ENCODE data around the gene RNASEL. TPM values are rescaled to one million over a fixed set of nuclear protein-coding genes. Genes with fewer than 3 reads are reported as not detected.

The RNASEL gene
- total and polyA plus RNA-seq, 2 donors (not counting 3 experiments of a cell fraction or from before 2014, with no cell fraction given), result 0.59 to 1.9 TPM

GRCh38 chr1:182565537-182565936, 23.5 kb downstream of the RNASEL start:
- Histone ChIP-seq H3K79me2 (ENCODE audit: control insufficient read depth, insufficient read depth, low read length) (no peaks in the 10 kb centered on the region), H3K9ac (replicated peaks; ENCODE audit: extremely low read depth, insufficient read depth, low read length) (no peak overlapping the region), H3K9me1 (replicated peaks; ENCODE audit: control insufficient read depth, extremely low read depth, insufficient read depth, low read length) (no peaks in the 10 kb centered on the region), H3K9me3 (replicated peaks; ENCODE audit: control insufficient read depth, insufficient read depth, low read length) (no peaks in the 10 kb centered on the region), H3K27me3 (ENCODE audit: control insufficient read depth in 2 of 2, insufficient read depth in 2 of 2, low read length in 2 of 2) (no peaks in the 10 kb centered on the region), H2AFZ (ENCODE audit: low read depth, low read length) (no peak overlapping the region), H3K4me3 (replicated peaks in 1 of 3; ENCODE audit: insufficient read depth in 1 of 3, low read depth in 1 of 3, low read length in 3 of 3) (no peak overlapping the region), H3K4me2 (ENCODE audit: insufficient read depth, low read length) (no peak overlapping the region), H4K20me1 (replicated peaks; ENCODE audit: control insufficient read depth, extremely low read depth, insufficient read depth, low read length) (no peaks in the 10 kb centered on the region), H3K4me1 (ENCODE audit: control insufficient read depth, extremely low read depth, insufficient read depth, low read length) (no peaks in the 10 kb centered on the region), H3K36me3 (ENCODE audit: control insufficient read depth in 2 of 2, extremely low read depth in 1 of 2, insufficient read depth in 2 of 2, low read length in 2 of 2) (no peaks in the 10 kb centered on the region), H3K27ac (ENCODE audit: insufficient read depth, low read depth, low read length) (no peak overlapping the region)
- CTCF ChIA-PET, result interaction anchor here (1.2 kb wide), 1 partner anchor 35 kb away, joined by 3 read pairs; no protein-coding TSS in a partner anchor
- intact Hi-C loops (cut with micrococcal nuclease) (no loop called here), dilution Hi-C loops (cut with MboI; ENCODE audit: extremely low pct_ligation_motif_present, low sequenced_read_pairs) (no loop called here)
- FAIRE-seq (no peak), DNase-seq (ENCODE audit: low read depth, low spot score) (no peak)
- TF ChIP-seq FOS (IDR thresholded peaks at IDR 0.05; ENCODE audit: borderline replicate concordance, insufficient read depth, low read length) (no peak), MAX (IDR thresholded peaks at IDR 0.05; ENCODE audit: insufficient read depth, insufficient read length) (no peak), EZH2 (IDR thresholded peaks at IDR 0.05; ENCODE audit: borderline replicate concordance, low read depth, low read length, severe bottlenecking) (no peak), JUN (IDR thresholded peaks at IDR 0.05; ENCODE audit: borderline replicate concordance, insufficient read depth, insufficient read length, low read depth) (no peak), POLR2AphosphoS5 (IDR thresholded peaks at IDR 0.05; ENCODE audit: insufficient read depth, low read depth, low read length) (no peak), GATA2 (IDR thresholded peaks at IDR 0.05; ENCODE audit: insufficient read depth, insufficient read length, low read depth, low read length) (no peak)
- BruUV-seq (replicated peaks), result no TSS peak
- POLR2A ChIA-PET, result no interaction called here

GRCh38 chr1:182564406-182565004, 24.6 kb downstream of the RNASEL start:
- dilution Hi-C loops (cut with MboI; ENCODE audit: extremely low pct_ligation_motif_present, low sequenced_read_pairs), result no loop called here
- CTCF ChIA-PET, result no interaction called here

More at GRCh38 chr1:182564406-182565004, 24.6 kb downstream of the RNASEL start:
- no peaks in the 10 kb centered on the region for H3K9me3 ChIP-seq (replicated peaks; ENCODE audit: control insufficient read depth, insufficient read depth, low read length)
- DNase-seq (ENCODE audit: low read depth, low spot score), result no peak
- H3K4me1 ChIP-seq (ENCODE audit: control insufficient read depth, extremely low read depth, insufficient read depth, low read length), result no peaks in the 10 kb centered on the region
- H3K36me3 ChIP-seq (ENCODE audit: control insufficient read depth in 2 of 2, extremely low read depth in 1 of 2, insufficient read depth in 2 of 2, low read length in 2 of 2), result no peaks in the 10 kb centered on the region
- H4K20me1 ChIP-seq (replicated peaks; ENCODE audit: control insufficient read depth, extremely low read depth, insufficient read depth, low read length), result no peaks in the 10 kb centered on the region
- intact Hi-C loops (cut with micrococcal nuclease), result no loop called here
- no peak overlapping the region for H2AFZ ChIP-seq (ENCODE audit: low read depth, low read length)
- BruUV-seq (replicated peaks), result no TSS peak
- H3K4me3 ChIP-seq (replicated peaks in 1 of 3; ENCODE audit: insufficient read depth in 1 of 3, low read depth in 1 of 3, low read length in 3 of 3), result no peak overlapping the region
- no peak overlapping the region for H3K27ac ChIP-seq (ENCODE audit: insufficient read depth, low read depth, low read length)
- no peak for FAIRE-seq
- no peak overlapping the region for H3K4me2 ChIP-seq (ENCODE audit: insufficient read depth, low read length)
- H3K79me2 ChIP-seq (ENCODE audit: control insufficient read depth, insufficient read depth, low read length), result no peaks in the 10 kb centered on the region
- no peak overlapping the region for H3K9ac ChIP-seq (replicated peaks; ENCODE audit: extremely low read depth, insufficient read depth, low read length)
- POLR2A ChIA-PET, result no interaction called here
- H3K9me1 ChIP-seq (replicated peaks; ENCODE audit: control insufficient read depth, extremely low read depth, insufficient read depth, low read length), result no peaks in the 10 kb centered on the region
- TF ChIP-seq POLR2AphosphoS5 (IDR thresholded peaks at IDR 0.05; ENCODE audit: insufficient read depth, low read depth, low read length), result no peak
- TF ChIP-seq MYC (IDR thresholded peaks at IDR 0.05; ENCODE audit: low read depth, low read length), result no peak
- no peak for TF ChIP-seq POLR2A (IDR thresholded peaks at IDR 0.05; ENCODE audit: low read depth, low read length)
- no peak for TF ChIP-seq EZH2 (IDR thresholded peaks at IDR 0.05; ENCODE audit: borderline replicate concordance, low read depth, low read length, severe bottlenecking)
- TF ChIP-seq FOS (IDR thresholded peaks at IDR 0.05; ENCODE audit: borderline replicate concordance, insufficient read depth, low read length), result no peak
- TF ChIP-seq CTCF (IDR thresholded peaks at IDR 0.05; ENCODE audit: extremely low read depth in 1 of 2, insufficient read depth in 1 of 2, low read depth in 1 of 2, low read length in 2 of 2), result no peak
- TF ChIP-seq JUN (IDR thresholded peaks at IDR 0.05; ENCODE audit: borderline replicate concordance, insufficient read depth, insufficient read length, low read depth), result no peak
- TF ChIP-seq MAX (IDR thresholded peaks at IDR 0.05; ENCODE audit: insufficient read depth, insufficient read length), result no peak
- TF ChIP-seq GATA2 (IDR thresholded peaks at IDR 0.05; ENCODE audit: insufficient read depth, insufficient read length, low read depth, low read length), result no peak
- H3K27me3 ChIP-seq (ENCODE audit: control insufficient read depth in 2 of 2, insufficient read depth in 2 of 2, low read length in 2 of 2), result no peaks in the 10 kb centered on the region
